OCI-LY3 (cell line): ENCODE measurements around the gene PTPRM.
"Not testable (repeated sequence)": the region's sequence is repeated elsewhere in the genome, so short reads cannot be mapped to it uniquely, and the experiment has no call there.

Experiments used
- H2AFZ ChIP-seq: fragments of 200-600, 300-600 bp; shearing (Covaris generic); 2 replicates; pipeline ENCODE4 v1.6.0; 2014; ENCODE audit warnings: antibody characterized with exemption, low read depth, low read length
- H3K27ac ChIP-seq: fragments of 200-600, 300-600 bp; sonication (generic); 2 replicates; pipeline ENCODE4 v1.5.1; 2014; ENCODE audit warnings: mild to moderate bottlenecking, low read length, moderate library complexity, mixed read lengths
- H3K27me3 ChIP-seq: fragments of 200-600, 300-600 bp; sonication (generic); 2 replicates; pipeline ENCODE4 v1.6.1; 2014; ENCODE audit warnings: low read depth, low read length, mixed read lengths
- H3K36me3 ChIP-seq: fragments of 200-600, 300-600 bp; sonication (generic); replicated peaks from 2 replicates; pipeline ENCODE3; 2014; ENCODE audit warnings: low read depth, low read length, mixed read lengths
- H3K4me1 ChIP-seq: fragments of 300-600, 200-600 bp; sonication (generic); 2 replicates; pipeline ENCODE4 v1.6.1; 2014; ENCODE audit warnings: low read length, mixed read lengths
- H3K4me2 ChIP-seq: fragments of 200-600, 300-600 bp; sonication (generic); 2 replicates; pipeline ENCODE4 v1.6.1; 2014; ENCODE audit warnings: low read length, mixed read lengths
- H3K4me3 ChIP-seq: fragments of 300-600, 200-600 bp; sonication (generic); 2 replicates; pipeline ENCODE4 v1.5.1; 2014; ENCODE audit warnings: antibody characterized with exemption, mild to moderate bottlenecking, low read length, moderate library complexity
- H3K79me2 ChIP-seq: fragments of 300-600, 200-600 bp; shearing (Covaris generic); 2 replicates; pipeline ENCODE4 v1.6.1; 2014; ENCODE audit warnings: mild to moderate bottlenecking, low read length, mixed read lengths
- H3K9ac ChIP-seq: fragments of 300-600, 200-600 bp; shearing (Covaris generic); 2 replicates; pipeline ENCODE4 v1.6.0; 2014; ENCODE audit warnings: mild to moderate bottlenecking, low read length, moderate library complexity
- H3K9me3 ChIP-seq: fragments of 200-600, 300-600 bp; shearing (Covaris generic); 2 replicates; pipeline ENCODE4 v1.6.1; 2014; ENCODE audit warnings: low read length, mixed read lengths; ENCODE audit not compliant: insufficient read depth
- H4K20me1 ChIP-seq: fragments of 200-600, 300-600 bp; sonication (generic); 2 replicates; pipeline ENCODE4 v1.6.1; 2016; ENCODE audit warnings: low read length, mixed read lengths; ENCODE audit not compliant: insufficient read depth
- EZH2phosphoT487 ChIP-seq: fragments of 200-600 bp; shearing (Covaris generic); IDR thresholded peaks from 2 replicates; pipeline ENCODE4 v1.6.1; 2018; ENCODE audit warnings: antibody characterized with exemption, mixed run types, low read depth
- TF ChIP-seq, protein P1 (sequence below): fragments of 200-600, 300-600 bp; sonication (generic); IDR thresholded peaks from 2 replicates; pipeline ENCODE4 v1.5.1; 2014; ENCODE audit warnings: antibody characterized with exemption, low read length, low read depth

The PTPRM gene

GRCh38 chr18:8050616-8051329, 483.7 kb downstream of the PTPRM start:
- Histone ChIP-seq H3K9ac (no peak overlapping the region), H3K36me3 (no peaks in the 10 kb centered on the region), H2AFZ (no peak overlapping the region), H3K9me3 (no peaks in the 10 kb centered on the region), H3K4me1 (no peaks in the 10 kb centered on the region), H4K20me1 (no peaks in the 10 kb centered on the region), H3K79me2 (no peaks in the 10 kb centered on the region), H3K4me2 (no peak overlapping the region), H3K4me3 (no peak overlapping the region), H3K27ac (no peak overlapping the region), H3K27me3 (no peaks in the 10 kb centered on the region; the same call in 1 of the 2 replicates)
- TF ChIP-seq EZH2phosphoT487 = no peak
- TF ChIP-seq, protein P1, sequence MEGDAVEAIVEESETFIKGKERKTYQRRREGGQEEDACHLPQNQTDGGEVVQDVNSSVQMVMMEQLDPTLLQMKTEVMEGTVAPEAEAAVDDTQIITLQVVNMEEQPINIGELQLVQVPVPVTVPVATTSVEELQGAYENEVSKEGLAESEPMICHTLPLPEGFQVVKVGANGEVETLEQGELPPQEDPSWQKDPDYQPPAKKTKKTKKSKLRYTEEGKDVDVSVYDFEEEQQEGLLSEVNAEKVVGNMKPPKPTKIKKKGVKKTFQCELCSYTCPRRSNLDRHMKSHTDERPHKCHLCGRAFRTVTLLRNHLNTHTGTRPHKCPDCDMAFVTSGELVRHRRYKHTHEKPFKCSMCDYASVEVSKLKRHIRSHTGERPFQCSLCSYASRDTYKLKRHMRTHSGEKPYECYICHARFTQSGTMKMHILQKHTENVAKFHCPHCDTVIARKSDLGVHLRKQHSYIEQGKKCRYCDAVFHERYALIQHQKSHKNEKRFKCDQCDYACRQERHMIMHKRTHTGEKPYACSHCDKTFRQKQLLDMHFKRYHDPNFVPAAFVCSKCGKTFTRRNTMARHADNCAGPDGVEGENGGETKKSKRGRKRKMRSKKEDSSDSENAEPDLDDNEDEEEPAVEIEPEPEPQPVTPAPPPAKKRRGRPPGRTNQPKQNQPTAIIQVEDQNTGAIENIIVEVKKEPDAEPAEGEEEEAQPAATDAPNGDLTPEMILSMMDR = no peak

GRCh38 chr18:8051453-8051852, 484.3 kb downstream of the PTPRM start:
- Histone ChIP-seq H4K20me1 (no peaks in the 10 kb centered on the region), H3K4me2 (no peak overlapping the region), H3K9ac (no peak overlapping the region), H3K9me3 (no peaks in the 10 kb centered on the region), H3K79me2 (no peaks in the 10 kb centered on the region), H2AFZ (no peak overlapping the region), H3K36me3 (no peaks in the 10 kb centered on the region), H3K27me3 (no peaks in the 10 kb centered on the region; the same call in 1 of the 2 replicates), H3K27ac (no peak overlapping the region), H3K4me3 (no peak overlapping the region), H3K4me1 (no peaks in the 10 kb centered on the region)
- TF ChIP-seq EZH2phosphoT487 = no peak
- TF ChIP-seq, protein P1 = no peak

GRCh38 chr18:8052237-8052701, 485.2 kb downstream of the PTPRM start:
- TF ChIP-seq, protein P1 = peak; percentile 15; the same call in 1 of the 2 replicates
- no peak for TF ChIP-seq EZH2phosphoT487
- H3K9ac ChIP-seq = no peak overlapping the region
- no peak overlapping the region for H3K27ac ChIP-seq
- H3K27me3 ChIP-seq = no peaks in the 10 kb centered on the region; the same call in 1 of the 2 replicates
- H3K4me1 ChIP-seq = no peaks in the 10 kb centered on the region
- H3K4me2 ChIP-seq = no peak overlapping the region
- H3K36me3 ChIP-seq = no peaks in the 10 kb centered on the region
- no peak overlapping the region for H3K4me3 ChIP-seq
- H2AFZ ChIP-seq = no peak overlapping the region
- no peaks in the 10 kb centered on the region for H3K9me3 ChIP-seq
- H4K20me1 ChIP-seq = no peaks in the 10 kb centered on the region
- H3K79me2 ChIP-seq = no peaks in the 10 kb centered on the region

- Histone ChIP-seq H3K9ac (no peak overlapping the region), H3K9me3 (no peaks in the 10 kb centered on the region), H3K79me2 (no peaks in the 10 kb centered on the region), H3K27ac (no peak overlapping the region), H3K36me3 (no peaks in the 10 kb centered on the region), H2AFZ (no peak overlapping the region), H3K4me3 (no peak overlapping the region), H3K4me2 (no peak overlapping the region), H3K4me1 (no peaks in the 10 kb centered on the region), H4K20me1 (no peaks in the 10 kb centered on the region), H3K27me3 (no peaks in the 10 kb centered on the region; the same call in 1 of the 2 replicates)
- TF ChIP-seq EZH2phosphoT487 = no peak
Measured at GRCh38 chr18:8056723-8057122, 489.6 kb downstream of the PTPRM start.

GRCh38 chr18:8063152-8063551, 496.0 kb downstream of the PTPRM start:
- H4K20me1 ChIP-seq, H3K9me3 ChIP-seq, H3K4me3 ChIP-seq, H3K9ac ChIP-seq, H3K79me2 ChIP-seq, H3K27ac ChIP-seq, H3K27me3 ChIP-seq, H2AFZ ChIP-seq, H3K36me3 ChIP-seq, H3K4me2 ChIP-seq, H3K4me1 ChIP-seq: not testable (repeated sequence)
